IMR-90 (cell line): ENCODE measurements around the gene SCAMP4. TPM values are rescaled to one million over a fixed set of nuclear protein-coding genes. Genes with fewer than 3 reads are reported as not detected.

Experiments used
- ATAC-seq: fragments of 200-7000 bp; cut with Tn5 transposase; 2 replicates; pipeline ENCODE4 v1.9.1; 2020; ENCODE audit warnings: low read depth, mild to moderate bottlenecking, moderate library complexity
- BruUV-seq: library from RNA; stranded (reverse); fragments of 400-500 nt; replicated peaks from 2 replicates; lab custom pipeline; 2021; lab: Mats Ljungman, UMichigan
- CTCF ChIA-PET: fragments of 300-600 bp; formaldehyde crosslinking; extraction: SDS; loops from one replicate; lab custom pipeline; 2021; ENCODE audit warnings: antibody characterized with exemption; lab: Yijun Ruan, JAX
- POLR2A ChIA-PET: fragments of 300-600 bp; sonication (Branson Sonifier 250); formaldehyde crosslinking; loops from one replicate; lab custom pipeline; 2022; ENCODE audit warnings: antibody characterized with exemption; ENCODE audit not compliant: unreplicated experiment; lab: Charles Lee
- DNase-seq: peaks from one replicate; pipeline ENCODE4 v3.0.0; 2013
- H2AFZ ChIP-seq: replicated peaks from 2 replicates; pipeline ENCODE3; 2013; ENCODE audit warnings: low read length, mild to moderate bottlenecking; ENCODE audit not compliant: poor library complexity
- H2AK5ac ChIP-seq: 2 replicates; pipeline ENCODE4 v1.6.1; 2013; ENCODE audit warnings: low read depth, low read length, inconsistent platforms
- H2AK9ac ChIP-seq: replicated peaks from 2 replicates; pipeline ENCODE3; 2013; ENCODE audit warnings: mild to moderate bottlenecking, low read depth, low read length, moderate library complexity; ENCODE audit not compliant: poor library complexity
- H2BK120ac ChIP-seq: 2 replicates; pipeline ENCODE4 v1.6.1; 2013; ENCODE audit warnings: low read depth, low read length, inconsistent platforms
- H2BK15ac ChIP-seq: 3 replicates; pipeline ENCODE4 v1.6.1; 2013; ENCODE audit warnings: low read depth, low read length, inconsistent platforms
- H2BK20ac ChIP-seq: 2 replicates; pipeline ENCODE4 v1.6.1; 2013; ENCODE audit warnings: low read depth, mild to moderate bottlenecking, inconsistent platforms, low read length, moderate library complexity
- H2BK5ac ChIP-seq: 2 replicates; pipeline ENCODE4 v1.6.1; 2013; ENCODE audit warnings: mild to moderate bottlenecking, low read depth, low read length, inconsistent platforms; ENCODE audit not compliant: poor library complexity, severe bottlenecking
- H3K14ac ChIP-seq: replicated peaks from 2 replicates; pipeline ENCODE4 v1.6.1; 2013; ENCODE audit warnings: low read depth, low read length, inconsistent platforms
- H3K18ac ChIP-seq: 2 replicates; pipeline ENCODE4 v1.6.1; 2013; ENCODE audit warnings: low read depth, low read length, control low read depth
- H3K23ac ChIP-seq: 2 replicates; pipeline ENCODE4 v1.6.1; 2013; ENCODE audit warnings: low read depth, low read length, inconsistent platforms
- H3K27ac ChIP-seq: 2 replicates; pipeline ENCODE4 v1.5.1; 2013; ENCODE audit warnings: mild to moderate bottlenecking, control low read depth, low read length; ENCODE audit not compliant: insufficient read depth
- H3K27me3 ChIP-seq: 2 replicates; pipeline ENCODE4 v1.6.1; 2013; ENCODE audit warnings: low read length; ENCODE audit not compliant: control insufficient read depth, insufficient read depth
- H3K36me3 ChIP-seq: 2 replicates; pipeline ENCODE4 v1.6.1; 2013; ENCODE audit warnings: low read length, mixed read lengths; ENCODE audit not compliant: control insufficient read depth, insufficient read depth
- H3K4ac ChIP-seq: 2 replicates; pipeline ENCODE4 v1.6.1; 2013; ENCODE audit warnings: low read depth, low read length, inconsistent platforms
- H3K4me1 ChIP-seq: 2 replicates; pipeline ENCODE4 v1.6.1; 2013; ENCODE audit warnings: low read length, mixed read lengths; ENCODE audit not compliant: control insufficient read depth, insufficient read depth
- H3K4me2 ChIP-seq: 2 replicates; pipeline ENCODE4 v1.6.1; 2013; ENCODE audit warnings: low read depth, mild to moderate bottlenecking, control low read depth, low read length, moderate library complexity
- H3K4me3 ChIP-seq: 2 replicates; pipeline ENCODE4 v1.5.1; 2013; ENCODE audit warnings: low read depth, mild to moderate bottlenecking, control low read depth, low read length, moderate library complexity; ENCODE audit not compliant: insufficient read depth
- H3K56ac ChIP-seq: 2 replicates; pipeline ENCODE4 v1.6.1; 2013; ENCODE audit warnings: low read length, inconsistent platforms; ENCODE audit not compliant: insufficient read depth; ENCODE audit errors: extremely low read depth
- H3K79me1 ChIP-seq, 2 experiments: 2 replicates each; pipeline ENCODE4 v1.6.1; 2013; ENCODE audit warnings: low read length in 2 of 2, inconsistent platforms in 1 of 2, low read depth in 1 of 2
- H3K9ac ChIP-seq: 2 replicates; pipeline ENCODE4 v1.6.1; 2013; ENCODE audit warnings: low read depth, low read length, control low read depth
- H3K9me1 ChIP-seq: 2 replicates; pipeline ENCODE4 v1.6.1; 2013; ENCODE audit warnings: low read length, inconsistent platforms; ENCODE audit not compliant: insufficient read depth
- H3K9me3 ChIP-seq: 2 replicates; pipeline ENCODE4 v1.6.1; 2013; ENCODE audit warnings: low read length; ENCODE audit not compliant: control insufficient read depth, insufficient read depth
- H4K20me1 ChIP-seq: 2 replicates; pipeline ENCODE4 v1.6.1; 2013; ENCODE audit warnings: low read length, inconsistent platforms; ENCODE audit not compliant: insufficient read depth
- H4K5ac ChIP-seq: 2 replicates; pipeline ENCODE4 v1.6.1; 2013; ENCODE audit warnings: mild to moderate bottlenecking, low read depth, low read length, control low read depth
- H4K8ac ChIP-seq, 2 experiments: 2 replicates each; pipeline ENCODE4 v1.6.1; 2013; ENCODE audit warnings: low read depth in 2 of 2, low read length in 2 of 2, control low read depth in 1 of 2, inconsistent platforms in 1 of 2
- H4K91ac ChIP-seq: 2 replicates; pipeline ENCODE4 v1.6.1; 2013; ENCODE audit warnings: low read depth, low read length, inconsistent platforms; ENCODE audit not compliant: insufficient read depth
- BHLHE40 ChIP-seq: fragments of 150-350 bp; IDR thresholded peaks from 2 replicates; pipeline ENCODE4 v1.6.1; 2016; ENCODE audit warnings: mild to moderate bottlenecking, low read depth, low read length
- CEBPB ChIP-seq: IDR thresholded peaks from 2 replicates; pipeline ENCODE4 v1.6.1; 2012; ENCODE audit warnings: low read depth, low read length, improper control_type of control experiment
- FOS ChIP-seq: fragments of 150-350 bp; IDR thresholded peaks from 2 replicates; pipeline ENCODE4 v1.6.1; 2016; ENCODE audit warnings: low read depth, low read length
- MAZ ChIP-seq: IDR thresholded peaks from 2 replicates; pipeline ENCODE4 v1.6.1; 2012; ENCODE audit warnings: low read depth, mild to moderate bottlenecking, low read length, improper control_type of control experiment, moderate library complexity, borderline replicate concordance
- NFE2L2 ChIP-seq: fragments of 150-350 bp; IDR thresholded peaks from 2 replicates; pipeline ENCODE4 v1.6.1; 2016; ENCODE audit warnings: low read depth, mild to moderate bottlenecking, low read length
- POLR2A ChIP-seq: IDR thresholded peaks from 2 replicates; pipeline ENCODE4 v1.6.1; 2012; ENCODE audit warnings: mild to moderate bottlenecking, low read depth, low read length
- RAD21 ChIP-seq: IDR thresholded peaks from 2 replicates; pipeline ENCODE4 v1.6.1; 2012; ENCODE audit warnings: low read length, improper control_type of control experiment
- WGBS, 2 experiments: methylation state at CpG; one replicate each; pipeline versions ENCODE4 v1.1.5 to v1.1.7; 2013; ENCODE audit warnings: missing lambda C conversion rate in 2 of 2; ENCODE audit not compliant: insufficient read length in 1 of 2; ENCODE audit errors: extremely low coverage in 2 of 2; 5-methylcytosine and 5-hydroxymethylcytosine counted together
- dilution Hi-C: fragments of 300-500 bp; cut with HindIII; formaldehyde crosslinking; loops from one replicate; pipeline ENCODE4 v1.14.3; 2018; ENCODE audit warnings: low sequenced_read_pairs; ENCODE audit not compliant: unreplicated experiment
- in situ Hi-C: fragments of 300-500 bp; cut with MboI; formaldehyde crosslinking; loops from 3 replicates; pipeline ENCODE4 v1.14.3; 2019; ENCODE audit warnings: low sequenced_read_pairs, inconsistent platforms, mixed read lengths
- intact Hi-C: fragments of 100-400 bp; cut with micrococcal nuclease; formaldehyde crosslinking; loops from 2 replicates; pipeline ENCODE4 v1.10.0; 2022
- polyA plus RNA-seq, 3 experiments: library from polyadenylated mRNA; depleted of rRNA; stranded (reverse); fragments of >200 nt; gene quantifications; 2 replicates each; pipeline ENCODE4 v1.2.3, GENCODE V29; 2012; ENCODE audit warnings: low replicate concordance in 1 of 3
- total RNA-seq: library from RNA; depleted of rRNA; stranded (reverse); fragments of >200 nt; gene quantifications from 2 replicates; pipeline ENCODE4 v1.2.3, GENCODE V29; 2012
- TF ChIP-seq, protein P1 (sequence below): fragments of 150-350 bp; IDR thresholded peaks from 2 replicates; pipeline ENCODE4 v1.6.1; 2017; ENCODE audit warnings: mild to moderate bottlenecking, antibody characterized with exemption, low read length, low read depth

Gene SCAMP4
- total and polyA plus RNA-seq, 2 of the 4 experiments (the other 2 are of a cell fraction): 16.1 to 28.1 TPM

DNA sequence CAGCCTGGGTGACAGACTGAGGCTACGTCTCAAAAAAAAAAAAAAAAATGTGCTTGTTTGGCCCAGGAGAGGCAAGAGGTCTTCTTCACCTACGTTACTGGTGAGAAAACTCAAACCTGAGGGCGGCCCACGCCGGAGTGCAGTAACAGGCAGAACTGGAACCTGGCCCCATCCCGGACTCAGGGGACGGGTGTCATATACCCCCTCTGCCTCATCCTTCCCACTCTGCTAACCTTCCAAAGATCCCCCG, 414 bp upstream of the SCAMP4 start:
- Histone ChIP-seq H3K4me3 (no peak overlapping the region), H3K79me1 (peaks cover 17 to 39% of the 10 kb centered on the region in 2 experiments), H3K4ac (peak overlapping the region; percentile 76), H3K27me3 (no peaks in the 10 kb centered on the region), H3K14ac (0 out of 2 replicates have a peak overlapping the region, but pooled peaks have one; percentile 49), H3K36me3 (peaks cover 2% of the 10 kb centered on the region; the same call in 1 of the 2 replicates), H2BK5ac (no peak overlapping the region), H3K23ac (no peak overlapping the region), H2BK20ac (no peak overlapping the region), H2AFZ (peak overlapping the region; percentile 97), H3K9ac (0 out of 2 replicates have a peak overlapping the region, but pooled peaks have one; percentile 10), H3K4me1 (peaks cover 6% of the 10 kb centered on the region), H2AK5ac (peak overlapping the region; percentile 61; the same call in 1 of the 2 replicates), H3K9me3 (no peaks in the 10 kb centered on the region), H3K18ac (no peak overlapping the region), H4K8ac (peak overlapping the region; percentile 65 to 97), H2AK9ac (peak overlapping the region; percentile 100), H3K27ac (peak overlapping the region; percentile 23; the same call in 1 of the 2 replicates), H3K4me2 (peak overlapping the region; percentile 23; the same call in 1 of the 2 replicates), H2BK15ac (no peak overlapping the region; the same call in 2 of the 3 replicates), H3K9me1 (peaks cover 13% of the 10 kb centered on the region; the same call in 1 of the 2 replicates), H4K20me1 (peaks cover 21% of the 10 kb centered on the region), H4K5ac (peak overlapping the region; percentile 42), H4K91ac (peak overlapping the region; percentile 46), H2BK120ac (peak overlapping the region; percentile 30; the same call in 1 of the 2 replicates), H3K56ac (peak overlapping the region; percentile 46; the same call in 1 of the 2 replicates)
- ATAC-seq (no peak), DNase-seq (no peak)
- TF ChIP-seq MAZ (no peak), NFE2L2 (no peak), FOS (no peak), BHLHE40 (no peak), RAD21 (no peak), CEBPB (no peak), POLR2A (no peak)
- TF ChIP-seq, protein P1, sequence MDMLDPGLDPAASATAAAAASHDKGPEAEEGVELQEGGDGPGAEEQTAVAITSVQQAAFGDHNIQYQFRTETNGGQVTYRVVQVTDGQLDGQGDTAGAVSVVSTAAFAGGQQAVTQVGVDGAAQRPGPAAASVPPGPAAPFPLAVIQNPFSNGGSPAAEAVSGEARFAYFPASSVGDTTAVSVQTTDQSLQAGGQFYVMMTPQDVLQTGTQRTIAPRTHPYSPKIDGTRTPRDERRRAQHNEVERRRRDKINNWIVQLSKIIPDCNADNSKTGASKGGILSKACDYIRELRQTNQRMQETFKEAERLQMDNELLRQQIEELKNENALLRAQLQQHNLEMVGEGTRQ: no peak
- dilution Hi-C loops (no loop called here), intact Hi-C loops (loop anchor here (1.0 kb wide), 2 partner anchors 19 to 40 kb away; partner anchors contain the start of gene ABHD17A), in situ Hi-C loops (no loop called here)
- no TSS peak for BruUV-seq
- ChIA-PET POLR2A (no interaction called here), CTCF (no interaction called here)
- 48% methylated on average over 6 of the region's 8 CpGs; no CpG with 5 or more reads in 1 of the 2 experiments for WGBS, 2 experiments
